ENCODE results near the gene WDFY4. TPM values are rescaled to one million over a fixed set of nuclear protein-coding genes. Genes with fewer than 3 reads are reported as not detected.

WDFY4 gene
- polyA plus RNA-seq, 2 of the 4 experiments (the other 2 are of a cell fraction), result not detected

DNA sequence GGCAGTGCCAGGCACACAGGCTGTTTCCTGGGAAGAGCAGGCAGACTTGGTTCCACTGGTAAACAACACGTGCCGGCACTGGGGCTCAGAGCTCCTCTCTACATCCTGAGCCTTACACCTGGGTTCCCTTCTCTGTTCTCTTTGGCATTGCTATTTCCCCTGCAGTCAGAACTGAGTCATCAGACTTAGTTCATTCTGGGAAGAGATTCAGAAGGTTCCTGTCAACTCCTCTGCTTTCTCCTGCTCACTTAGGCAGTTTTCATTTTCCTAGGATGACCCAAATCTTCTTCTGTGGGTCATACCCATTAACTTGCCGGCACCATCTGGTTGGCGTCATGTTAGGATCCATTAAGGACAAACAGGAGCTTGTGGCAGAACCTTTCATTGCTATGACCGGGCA is 288.4 kb downstream of the WDFY4 start (continued):
- no peak for TF ChIP-seq NPAS2 (CRISPR knock-in tag; IDR thresholded peaks at IDR 0.05; ENCODE audit: borderline replicate concordance)
- no peak for TF ChIP-seq CEBPB (IDR thresholded peaks at IDR 0.05)
- TF ChIP-seq CBX2 (IDR thresholded peaks at IDR 0.05; ENCODE audit: borderline replicate concordance, low read depth), result no peak

DNA sequence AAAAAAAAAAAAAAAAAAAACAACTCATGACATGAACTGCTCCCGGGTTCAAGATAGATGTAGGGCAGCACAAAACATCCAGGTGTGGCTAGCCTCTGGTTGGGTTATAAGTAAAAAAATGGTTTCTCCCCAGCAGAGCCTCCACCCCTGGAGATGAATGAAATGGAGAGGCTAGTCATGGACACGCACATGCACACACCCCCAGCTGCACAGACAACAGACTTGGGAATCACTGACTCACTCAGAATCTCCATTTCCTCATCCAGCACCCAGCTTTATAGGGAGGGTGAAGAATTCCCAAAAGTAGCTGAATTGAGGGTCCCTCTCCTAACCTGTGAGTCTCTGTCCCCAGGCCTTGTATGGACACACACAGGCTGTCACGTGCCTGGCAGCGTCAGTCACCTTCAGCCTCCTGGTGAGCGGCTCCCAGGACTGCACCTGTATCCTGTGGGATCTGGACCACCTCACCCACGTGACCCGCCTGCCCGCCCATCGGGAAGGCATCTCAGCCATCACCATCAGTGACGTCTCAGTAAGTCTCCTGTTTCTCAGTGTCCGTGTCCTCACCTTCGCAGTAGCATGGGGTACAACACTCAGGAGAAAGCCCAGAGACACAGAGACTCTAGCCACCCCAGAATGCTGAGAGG is 290.0 kb downstream of the WDFY4 start:
- TF ChIP-seq TFCP2L1 (CRISPR knock-in tag; IDR thresholded peaks at IDR 0.05) (no peak), HES2 (IDR thresholded peaks at IDR 0.05) (no peak), RFX5 (IDR thresholded peaks at IDR 0.05) (no peak), EHMT2 (IDR thresholded peaks at IDR 0.05; ENCODE audit: low read depth) (no peak), CEBPB (IDR thresholded peaks at IDR 0.05) (no peak), PBX3 (IDR thresholded peaks at IDR 0.05) (no peak), HEYL (CRISPR knock-in tag; IDR thresholded peaks at IDR 0.05) (no peak), RCOR1 (IDR thresholded peaks at IDR 0.05; ENCODE audit: low read depth, low read length) (no peak), FOSL2 (IDR thresholded peaks at IDR 0.05) (no peak), FOSL2 (CRISPR knock-in tag; IDR thresholded peaks at IDR 0.05) (no peak), FOSB (CRISPR knock-in tag; IDR thresholded peaks at IDR 0.05) (no peak), NR3C1 (IDR thresholded peaks at IDR 0.05) (no peak), E2F6 (IDR thresholded peaks at IDR 0.05; ENCODE audit: borderline replicate concordance, low read depth) (no peak), CHD2 (IDR thresholded peaks at IDR 0.05; ENCODE audit: low read length, partially characterized antibody) (no peak)
- TF ChIP-seq, protein P1, sequence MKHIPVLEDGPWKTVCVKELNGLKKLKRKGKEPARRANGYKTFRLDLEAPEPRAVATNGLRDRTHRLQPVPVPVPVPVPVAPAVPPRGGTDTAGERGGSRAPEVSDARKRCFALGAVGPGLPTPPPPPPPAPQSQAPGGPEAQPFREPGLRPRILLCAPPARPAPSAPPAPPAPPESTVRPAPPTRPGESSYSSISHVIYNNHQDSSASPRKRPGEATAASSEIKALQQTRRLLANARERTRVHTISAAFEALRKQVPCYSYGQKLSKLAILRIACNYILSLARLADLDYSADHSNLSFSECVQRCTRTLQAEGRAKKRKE (CRISPR knock-in tag; IDR thresholded peaks at IDR 0.05; ENCODE audit: low read depth), result no peak
- no peak for DNase-seq (ENCODE audit: low read depth in 1 of 2, low spot score in 1 of 2)
- CTCF ChIA-PET, result no interaction called here
- Histone ChIP-seq H3K4me3 (no peak overlapping the region), H3K27ac (no peak overlapping the region), H3K9me3 (peaks cover 3% of the 10 kb centered on the region; the same call in 1 of the 3 replicates), H3K4me2 (no peak overlapping the region), H3K4me1 (no peaks in the 10 kb centered on the region)
- WGBS (ENCODE audit: missing lambda C conversion rate), result 23% methylated on average over 10 of the region's 12 CpGs
- no peak for FAIRE-seq
- no peak for ATAC-seq
- POLR2A ChIA-PET, result no interaction called here

- CTCF ChIA-PET, result interaction anchor here (1.1 to 1.3 kb wide), 3 partner anchors 17 to 547 kb away, joined by 3 read pairs; no protein-coding TSS in a partner anchor
- Histone ChIP-seq H3K4me2 (no peak overlapping the region), H3K9me3 (peaks cover 3% of the 10 kb centered on the region; the same call in 1 of the 3 replicates), H3K4me3 (no peak overlapping the region), H3K27ac (no peak overlapping the region), H3K4me1 (no peaks in the 10 kb centered on the region)
- POLR2A ChIA-PET, result no interaction called here
- 0 out of 3 replicates have a peak, but pooled peaks have one; percentile 17 for TF ChIP-seq SMC3 (IDR thresholded peaks at IDR 0.05)
- peak; percentile 8; the same call in 1 of the 3 replicates for TF ChIP-seq CTCF (IDR thresholded peaks at IDR 0.05)
- no peak for TF ChIP-seq EP300 (IDR thresholded peaks at IDR 0.05)
- TF ChIP-seq NR3C1 (IDR thresholded peaks at IDR 0.05), result no peak
- no peak for TF ChIP-seq RNF2 (IDR thresholded peaks at IDR 0.05; ENCODE audit: borderline replicate concordance, low read depth)
- no peak for TF ChIP-seq MYC (IDR thresholded peaks at IDR 0.05; ENCODE audit: borderline replicate concordance, low read length)
- no peak for TF ChIP-seq MAFK (IDR thresholded peaks at IDR 0.05; ENCODE audit: partially characterized antibody)
- TF ChIP-seq E2F6 (IDR thresholded peaks at IDR 0.05; ENCODE audit: borderline replicate concordance, low read depth), result no peak
- peak; percentile 12 to 45; a peak in 2 of 5 replicates for TF ChIP-seq RAD21 (conservative IDR thresholded peaks at IDR 0.05 in 1 of 2, IDR thresholded peaks at IDR 0.05 in 1 of 2)
- peak; percentile 12 to 32 for DNase-seq (ENCODE audit: low read depth in 1 of 2, low spot score in 1 of 2)
- peak; percentile 57 to 72; a peak in 4 of 6 replicates for ATAC-seq
- no peak for FAIRE-seq
Observed at GRCh38 chr10:48976196-48976595, 291.5 kb downstream of the WDFY4 start.
